Loucy (cell line): Measurements from ENCODE around the gene PLAC9.

ENCODE experiments used
- H2AFZ ChIP-seq: fragments of 200-600 bp; sonication (generic); 2 replicates; pipeline ENCODE4 v1.6.0; 2016; ENCODE audit warnings: antibody characterized with exemption, mild to moderate bottlenecking, low read length, moderate library complexity
- H3F3A ChIP-seq: fragments of 200-600 bp; 2 replicates; pipeline ENCODE4 v1.6.0; 2016; ENCODE audit warnings: antibody characterized with exemption, low read depth, mild to moderate bottlenecking
- H3K27me3 ChIP-seq: fragments of 200-600 bp; sonication (generic); 2 replicates; pipeline ENCODE4 v1.6.1; 2014; ENCODE audit warnings: low read length, mild to moderate bottlenecking; ENCODE audit not compliant: insufficient read depth, poor library complexity, severe bottlenecking
- H3K36me3 ChIP-seq: fragments of 200-600 bp; sonication (generic); 2 replicates; pipeline ENCODE4 v1.6.1; 2016; ENCODE audit warnings: low read length; ENCODE audit not compliant: insufficient read depth
- H3K4me1 ChIP-seq: fragments of 200-600 bp; sonication (generic); 2 replicates; pipeline ENCODE4 v1.5.1; 2014; ENCODE audit warnings: low read length, mild to moderate bottlenecking; ENCODE audit not compliant: insufficient read depth, poor library complexity, severe bottlenecking
- H3K4me2 ChIP-seq: fragments of 200-600 bp; sonication (generic); 2 replicates; pipeline ENCODE4 v1.6.0; 2014; ENCODE audit warnings: antibody characterized with exemption, low read length, low read depth, mild to moderate bottlenecking; ENCODE audit not compliant: poor library complexity, severe bottlenecking
- H3K4me3 ChIP-seq: fragments of 200-600 bp; sonication (generic); 2 replicates; pipeline ENCODE4 v1.5.1; 2014; ENCODE audit warnings: low read length, mild to moderate bottlenecking, mixed read lengths; ENCODE audit not compliant: poor library complexity, severe bottlenecking
- H3K79me2 ChIP-seq: fragments of 200-600 bp; sonication (generic); 2 replicates; pipeline ENCODE4 v1.6.1; 2014; ENCODE audit warnings: low read length; ENCODE audit not compliant: insufficient read depth
- H3K9ac ChIP-seq: fragments of 200-600 bp; sonication (generic); 2 replicates; pipeline ENCODE4 v1.6.0; 2014; ENCODE audit warnings: mild to moderate bottlenecking, low read depth, low read length, moderate library complexity; ENCODE audit not compliant: poor library complexity, severe bottlenecking
- H3K9me2 ChIP-seq: fragments of 200-600 bp; sonication (generic); replicated peaks from 2 replicates; pipeline ENCODE4 v1.6.1; 2016; ENCODE audit warnings: low read depth, low read length, mixed read lengths
- H3K9me3 ChIP-seq: fragments of 200-600 bp; sonication (generic); 2 replicates; pipeline ENCODE4 v1.6.1; 2014; ENCODE audit warnings: mild to moderate bottlenecking, antibody characterized with exemption, low read length, low read depth; ENCODE audit not compliant: insufficient read depth
- H4K20me1 ChIP-seq: fragments of 200-600 bp; sonication (generic); 2 replicates; pipeline ENCODE4 v1.6.0; 2014; ENCODE audit warnings: antibody characterized with exemption, low read length, mild to moderate bottlenecking; ENCODE audit not compliant: insufficient read depth, poor library complexity, severe bottlenecking
- CTCF ChIP-seq: fragments of 200-600 bp; sonication (generic); conservative IDR thresholded peaks from 2 replicates; pipeline ENCODE4 v1.5.1; 2014; ENCODE audit warnings: mild to moderate bottlenecking, antibody characterized with exemption, low read length
- EZH2phosphoT487 ChIP-seq: fragments of 200-600 bp; IDR thresholded peaks from 2 replicates; pipeline ENCODE4 v1.6.1; 2018; ENCODE audit warnings: antibody characterized with exemption, mild to moderate bottlenecking, moderate library complexity, borderline replicate concordance

PLAC9 gene

GRCh38 chr10:80148166-80148805 is 15.8 kb downstream of the PLAC9 start:
- H3F3A ChIP-seq = no peaks in the 10 kb centered on the region
- peaks cover 11% of the 10 kb centered on the region for H3K4me1 ChIP-seq
- no peaks in the 10 kb centered on the region for H3K79me2 ChIP-seq
- H3K4me2 ChIP-seq = no peak overlapping the region
- H3K27me3 ChIP-seq = no peaks in the 10 kb centered on the region
- TF ChIP-seq EZH2phosphoT487 (no peak), CTCF (no peak)
- no peaks in the 10 kb centered on the region for H3K9me3 ChIP-seq
- no peak overlapping the region for H2AFZ ChIP-seq
- H4K20me1 ChIP-seq = no peaks in the 10 kb centered on the region
- H3K36me3 ChIP-seq = peaks cover 17% of the 10 kb centered on the region; the same call in 1 of the 2 replicates
- no peaks in the 10 kb centered on the region for H3K9me2 ChIP-seq
- no peak overlapping the region for H3K9ac ChIP-seq
- H3K4me3 ChIP-seq = no peak overlapping the region

DNA sequence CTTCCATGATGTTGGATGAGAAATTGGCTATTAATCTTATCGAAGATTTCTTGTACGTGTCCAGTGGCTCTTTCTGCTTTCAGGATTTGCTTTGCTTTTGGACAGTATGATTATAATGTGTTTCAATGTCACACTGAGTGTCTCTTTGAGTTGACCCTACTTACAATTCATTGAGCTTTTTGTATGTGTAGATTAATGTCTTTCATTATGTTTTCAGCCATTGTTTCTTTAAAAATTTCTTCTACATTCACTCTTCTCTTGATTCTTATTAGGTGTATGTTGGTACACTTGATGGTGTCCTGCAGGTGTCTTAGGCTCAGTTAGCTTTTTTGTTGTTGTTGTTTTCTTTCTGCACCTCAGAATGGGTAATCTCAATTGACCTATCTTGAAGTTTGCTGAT is 16.6 kb downstream of the PLAC9 start:
- Histone ChIP-seq H3K4me3 (no peak overlapping the region), H3F3A (no peaks in the 10 kb centered on the region), H2AFZ (no peak overlapping the region), H4K20me1 (no peaks in the 10 kb centered on the region), H3K36me3 (peaks cover 21% of the 10 kb centered on the region; the same call in 1 of the 2 replicates), H3K4me2 (no peak overlapping the region), H3K9me3 (no peaks in the 10 kb centered on the region), H3K79me2 (no peaks in the 10 kb centered on the region), H3K9me2 (no peaks in the 10 kb centered on the region), H3K9ac (no peak overlapping the region), H3K27me3 (no peaks in the 10 kb centered on the region), H3K4me1 (peaks cover 7% of the 10 kb centered on the region)
- TF ChIP-seq EZH2phosphoT487 (no peak), CTCF (no peak)

GRCh38 chr10:80150172-80150571 is 17.6 kb downstream of the PLAC9 start:
- Histone ChIP-seq H2AFZ (no peak overlapping the region), H3K9me3 (no peaks in the 10 kb centered on the region), H3K4me1 (no peaks in the 10 kb centered on the region), H3K27me3 (no peaks in the 10 kb centered on the region), H4K20me1 (no peaks in the 10 kb centered on the region), H3K9me2 (no peaks in the 10 kb centered on the region), H3K9ac (no peak overlapping the region), H3F3A (no peaks in the 10 kb centered on the region), H3K79me2 (no peaks in the 10 kb centered on the region), H3K4me2 (no peak overlapping the region), H3K4me3 (no peak overlapping the region), H3K36me3 (peaks cover 31% of the 10 kb centered on the region; the same call in 1 of the 2 replicates)
- TF ChIP-seq CTCF = no peak
- no peak for TF ChIP-seq EZH2phosphoT487
